ENCODE data around the gene RNF220. TPM values are rescaled to one million over a fixed set of nuclear protein-coding genes. Genes with fewer than 3 reads are reported as not detected.
A peak's percentile ranks its signal among the peaks of the same experiment; 100 is the strongest.

The RNF220 gene
- total RNA-seq, 6 donors from 2014 or later: 77.7 to 114 (median 91.1) TPM

- no peak for ATAC-seq (ENCODE audit: low FRiP score in 2 of 2)
- WGBS, 2 donors: 11 to 12% methylated on average over 37 to 67 of the region's 85 CpGs
- Histone ChIP-seq H3K9me3 (no peaks in the 10 kb centered on the region), H3K27ac (no peak overlapping the region), H3K4me1 (peaks cover 34 to 46% (median 41%) of the 10 kb centered on the region in 4 donors), H3K36me3 (no peaks in the 10 kb centered on the region), H3K27me3 (peaks cover 1 to 54% (median 37%) of the 10 kb centered on the region in 4 donors), H3K4me3 (peak overlapping the region in 3 of 4 donors; percentile 14 to 52 (median 51))
- TF ChIP-seq CTCF (IDR thresholded peaks at IDR 0.05) (peak in 1 of 6 experiments; percentile 21), POLR2AphosphoS5 (IDR thresholded peaks at IDR 0.05) (no peak), EP300 (IDR thresholded peaks at IDR 0.05) (no peak), POLR2A (IDR thresholded peaks at IDR 0.05) (no peak)
- DNase-seq: peak in 1 of 2 donors; percentile 84
These were observed 2.6 kb downstream of the RNF220 start for GRCh38 chr1:44407430-44408211.

GRCh38 chr1:44408212-44408582 lies 3.1 kb downstream of the RNF220 start:
- Histone ChIP-seq H3K9me3 (no peaks in the 10 kb centered on the region), H3K27me3 (peaks cover 1 to 54% (median 35%) of the 10 kb centered on the region in 4 donors), H3K27ac (no peak overlapping the region), H3K36me3 (no peaks in the 10 kb centered on the region), H3K4me1 (peaks cover 34 to 46% (median 41%) of the 10 kb centered on the region in 4 donors), H3K4me3 (peak overlapping the region in 1 of 4 donors; percentile 52)
- DNase-seq (peak in 1 of 2 donors; percentile 53), ATAC-seq (ENCODE audit: low FRiP score in 2 of 2) (no peak)
- WGBS, 2 donors: 24 to 27% methylated on average over 19 of the region's 19 CpGs
- TF ChIP-seq POLR2A (IDR thresholded peaks at IDR 0.05) (no peak), POLR2AphosphoS5 (IDR thresholded peaks at IDR 0.05) (no peak), EP300 (IDR thresholded peaks at IDR 0.05) (no peak), CTCF (IDR thresholded peaks at IDR 0.05) (no peak)

GRCh38 chr1:44408632-44409602 lies 3.9 kb downstream of the RNF220 start:
- Histone ChIP-seq H3K36me3 (no peaks in the 10 kb centered on the region), H3K27me3 (peaks cover 1 to 54% (median 35%) of the 10 kb centered on the region in 4 donors), H3K9me3 (no peaks in the 10 kb centered on the region), H3K4me1 (peaks cover 34 to 46% (median 41%) of the 10 kb centered on the region in 4 donors), H3K27ac (no peak overlapping the region), H3K4me3 (peak overlapping the region in 1 of 4 donors; percentile 22)
- DNase-seq (peak in 1 of 2 donors; percentile 47), ATAC-seq (ENCODE audit: low FRiP score in 2 of 2) (no peak)
- TF ChIP-seq CTCF (IDR thresholded peaks at IDR 0.05): no peak
- TF ChIP-seq POLR2A (IDR thresholded peaks at IDR 0.05): no peak
- no peak for TF ChIP-seq POLR2AphosphoS5 (IDR thresholded peaks at IDR 0.05)
- no peak for TF ChIP-seq EP300 (IDR thresholded peaks at IDR 0.05)
- WGBS, 2 donors: 18 to 23% methylated on average over 37 of the region's 37 CpGs

GRCh38 chr1:44409757-44410156 lies 4.7 kb downstream of the RNF220 start:
- Histone ChIP-seq H3K36me3 (no peaks in the 10 kb centered on the region), H3K4me3 (no peak overlapping the region), H3K27me3 (peaks cover 1 to 57% (median 35%) of the 10 kb centered on the region in 4 donors), H3K4me1 (peaks cover 32 to 44% (median 40%) of the 10 kb centered on the region in 4 donors), H3K27ac (no peak overlapping the region), H3K9me3 (no peaks in the 10 kb centered on the region)
- ATAC-seq (ENCODE audit: low FRiP score in 2 of 2) (no peak), DNase-seq (no peak)
- no peak for TF ChIP-seq EP300 (IDR thresholded peaks at IDR 0.05)
- TF ChIP-seq POLR2A (IDR thresholded peaks at IDR 0.05): no peak
- no peak for TF ChIP-seq POLR2AphosphoS5 (IDR thresholded peaks at IDR 0.05)
- TF ChIP-seq CTCF (IDR thresholded peaks at IDR 0.05): no peak
- WGBS, 2 donors: 57 to 67% methylated on average over 4 of the region's 4 CpGs
